ENCODE data around the gene TTLL11.

- TF ChIP-seq POLR2A (IDR thresholded peaks at IDR 0.05): no peak
- TF ChIP-seq EP300 (IDR thresholded peaks at IDR 0.05; ENCODE audit: low read depth): no peak
Measured at GRCh38 chr9:121810489-121810888, 282.6 kb downstream of the TTLL11 start.

Data from transverse colon (tissue), 1 donor.